GM21576 (cell line): Measurements from ENCODE around the gene PTPRN2.
"Not testable (repeated sequence)": the region's sequence is repeated elsewhere in the genome, so short reads cannot be mapped to it uniquely, and the experiment has no call there.

Experiments used
- ATAC-seq: cut with Tn5 transposase; IDR thresholded peaks from one replicate; pipeline ENCODE4 v1.9.1; 2021; ENCODE audit warnings: mild to moderate bottlenecking, moderate library complexity; ENCODE audit not compliant: unreplicated experiment

The PTPRN2 gene

GRCh38 chr7:158391541-158391940 is 196.1 kb downstream of the PTPRN2 start:
- no peak for ATAC-seq

GRCh38 chr7:158391141-158391540 is 196.5 kb downstream of the PTPRN2 start:
- no peak for ATAC-seq

- ATAC-seq: no peak
Observed at GRCh38 chr7:158390460-158390859, 197.2 kb downstream of the PTPRN2 start.

- no peak for ATAC-seq
Observed at GRCh38 chr7:158389514-158390425, 197.9 kb downstream of the PTPRN2 start.

- no peak for ATAC-seq
Observed at GRCh38 chr7:158388928-158389327, 198.7 kb downstream of the PTPRN2 start.

- no peak for ATAC-seq
Observed at GRCh38 chr7:158388072-158388471, 199.6 kb downstream of the PTPRN2 start.

- ATAC-seq: no peak
Observed at GRCh38 chr7:158387546-158387891, 200.1 kb downstream of the PTPRN2 start.

GRCh38 chr7:158386866-158387545 is 200.6 kb downstream of the PTPRN2 start:
- ATAC-seq: no peak

GRCh38 chr7:158386355-158386618 is 201.3 kb downstream of the PTPRN2 start:
- ATAC-seq: no peak

- not testable (repeated sequence) for ATAC-seq
Observed at GRCh38 chr7:158385496-158386354, 201.9 kb downstream of the PTPRN2 start.

GRCh38 chr7:158384746-158385145 is 202.9 kb downstream of the PTPRN2 start:
- no peak for ATAC-seq

- ATAC-seq: no peak
Observed at GRCh38 chr7:158383665-158384064, 204.0 kb downstream of the PTPRN2 start.

- ATAC-seq: no peak
Observed at GRCh38 chr7:158382363-158383254, 205.0 kb downstream of the PTPRN2 start.

- no peak for ATAC-seq
Observed at GRCh38 chr7:158381956-158382355, 205.7 kb downstream of the PTPRN2 start.

GRCh38 chr7:158378978-158379377 is 208.6 kb downstream of the PTPRN2 start:
- no peak for ATAC-seq

- no peak for ATAC-seq
Observed at GRCh38 chr7:158377800-158378623, 209.6 kb downstream of the PTPRN2 start.

GRCh38 chr7:158376839-158377186 is 210.8 kb downstream of the PTPRN2 start:
- not testable (repeated sequence) for ATAC-seq

- not testable (repeated sequence) for ATAC-seq
Observed at GRCh38 chr7:158376146-158376838, 211.3 kb downstream of the PTPRN2 start.

- no peak for ATAC-seq
Observed at GRCh38 chr7:158375034-158375433, 212.6 kb downstream of the PTPRN2 start.
